Erythroblast (primary cell): ENCODE measurements around the gene HOXD9.

ENCODE experiments used
- GATA1 ChIP-seq: IDR thresholded peaks from 2 replicates; pipeline ENCODE4 v1.6.1; 2011; ENCODE audit warnings: low read depth, mild to moderate bottlenecking, control low read depth, low read length, moderate library complexity
- POLR2A ChIP-seq: IDR thresholded peaks from 2 replicates; pipeline ENCODE4 v1.6.1; 2011; ENCODE audit warnings: mild to moderate bottlenecking, low read length

DNA sequence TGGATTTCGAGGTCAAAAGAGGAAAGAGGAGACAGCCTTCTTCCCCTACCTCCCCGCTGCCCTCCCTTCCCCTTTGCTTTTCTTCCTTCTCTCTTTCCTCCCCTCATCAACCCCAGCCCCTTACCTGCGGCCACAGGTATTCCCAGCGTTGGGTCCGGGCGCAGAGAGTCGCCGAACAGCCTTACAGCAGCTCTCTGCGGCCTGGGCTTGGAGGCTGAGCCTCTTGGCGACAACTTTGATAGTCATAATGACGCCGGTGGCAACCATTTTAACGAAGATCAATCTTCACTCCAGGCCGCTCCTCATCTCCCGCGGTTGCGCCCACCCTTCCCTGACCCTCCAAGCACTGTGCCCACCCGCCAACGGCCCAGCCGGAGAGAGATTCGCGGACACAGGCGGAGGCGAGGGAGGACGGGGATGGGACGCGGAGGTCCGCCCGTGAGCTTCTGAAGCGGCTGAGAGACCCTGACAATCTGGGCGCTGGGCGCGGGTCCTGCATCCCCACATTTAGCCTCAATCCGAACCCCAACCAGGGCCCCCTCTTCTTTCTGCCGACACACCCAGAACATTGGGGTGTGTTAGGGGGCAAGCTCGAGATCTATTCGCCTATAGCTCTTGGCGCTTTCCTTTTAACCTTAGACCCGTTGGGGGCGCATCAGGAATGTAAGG lies 37.3 kb upstream of the HOXD9 start:
- TF ChIP-seq POLR2A: no peak
- no peak for TF ChIP-seq GATA1
